ENCODE results near the gene PHOX2A. TPM values are rescaled to one million over a fixed set of nuclear protein-coding genes. Genes with fewer than 3 reads are reported as not detected.
A peak's percentile ranks its signal among the peaks of the same experiment; 100 is the strongest.
"Not testable (repeated sequence)": the region's sequence is repeated elsewhere in the genome, so short reads cannot be mapped to it uniquely, and the experiment has no call there.

Gene PHOX2A
- total RNA-seq, 1 experiment from 2014 or later: not detected

DNA sequence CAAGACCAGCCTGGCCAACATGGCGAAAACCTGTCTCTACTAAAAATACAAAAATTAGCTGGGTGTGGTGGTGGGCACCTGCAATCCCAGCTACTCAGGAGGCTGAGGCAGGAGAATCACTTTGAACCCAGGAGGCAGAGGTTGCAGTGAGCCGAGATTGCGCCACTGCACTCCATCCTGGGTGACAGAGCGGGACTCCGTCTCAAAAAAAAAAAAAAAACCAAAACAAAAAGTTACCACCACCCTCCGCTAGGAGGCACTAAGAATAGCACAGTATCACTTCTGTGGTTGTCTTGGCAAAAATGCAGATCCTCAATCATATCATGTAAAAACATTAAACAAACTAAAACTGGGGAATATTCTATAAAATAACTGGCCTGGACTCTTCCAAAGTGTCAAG is 46.8 kb upstream of the PHOX2A start:
- H3K4me1 ChIP-seq (ENCODE audit: insufficient read depth, low read length, poor library complexity, severe bottlenecking); H3K4me3 ChIP-seq (ENCODE audit: low read depth, low read length, poor library complexity, severe bottlenecking); H3K27me3 ChIP-seq (replicated peaks; ENCODE audit: insufficient read depth, low read depth, low read length, poor library complexity); H3K27ac ChIP-seq (ENCODE audit: low read depth, low read length, poor library complexity, severe bottlenecking); BruUV-seq (replicated peaks); H3K9me3 ChIP-seq (ENCODE audit: low read depth, low read length, poor library complexity, severe bottlenecking); H3K36me3 ChIP-seq (ENCODE audit: insufficient read depth, low read length, poor library complexity, severe bottlenecking): not testable (repeated sequence)
- DNase-seq (ENCODE audit: low spot score): peak; percentile 51
- TF ChIP-seq, protein P1, sequence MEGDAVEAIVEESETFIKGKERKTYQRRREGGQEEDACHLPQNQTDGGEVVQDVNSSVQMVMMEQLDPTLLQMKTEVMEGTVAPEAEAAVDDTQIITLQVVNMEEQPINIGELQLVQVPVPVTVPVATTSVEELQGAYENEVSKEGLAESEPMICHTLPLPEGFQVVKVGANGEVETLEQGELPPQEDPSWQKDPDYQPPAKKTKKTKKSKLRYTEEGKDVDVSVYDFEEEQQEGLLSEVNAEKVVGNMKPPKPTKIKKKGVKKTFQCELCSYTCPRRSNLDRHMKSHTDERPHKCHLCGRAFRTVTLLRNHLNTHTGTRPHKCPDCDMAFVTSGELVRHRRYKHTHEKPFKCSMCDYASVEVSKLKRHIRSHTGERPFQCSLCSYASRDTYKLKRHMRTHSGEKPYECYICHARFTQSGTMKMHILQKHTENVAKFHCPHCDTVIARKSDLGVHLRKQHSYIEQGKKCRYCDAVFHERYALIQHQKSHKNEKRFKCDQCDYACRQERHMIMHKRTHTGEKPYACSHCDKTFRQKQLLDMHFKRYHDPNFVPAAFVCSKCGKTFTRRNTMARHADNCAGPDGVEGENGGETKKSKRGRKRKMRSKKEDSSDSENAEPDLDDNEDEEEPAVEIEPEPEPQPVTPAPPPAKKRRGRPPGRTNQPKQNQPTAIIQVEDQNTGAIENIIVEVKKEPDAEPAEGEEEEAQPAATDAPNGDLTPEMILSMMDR (conservative IDR thresholded peaks at IDR 0.05; ENCODE audit: low read depth, low read length): peak; percentile 63
- intact Hi-C loops (cut with micrococcal nuclease; ENCODE audit: unreplicated experiment): loop anchor here (5.0 kb wide), 1 partner anchor 122 kb away; no protein-coding TSS in a partner anchor
- CTCF ChIA-PET: interaction anchor here (0.7 kb wide), 1 partner anchor 434 kb away, joined by 5 read pairs; no protein-coding TSS in a partner anchor
- POLR2A ChIA-PET (ENCODE audit: low non-redundant PET): interaction anchor here (0.7 kb wide), 1 partner anchor 14 kb away, joined by 4 read pairs; no protein-coding TSS in a partner anchor

DNA sequence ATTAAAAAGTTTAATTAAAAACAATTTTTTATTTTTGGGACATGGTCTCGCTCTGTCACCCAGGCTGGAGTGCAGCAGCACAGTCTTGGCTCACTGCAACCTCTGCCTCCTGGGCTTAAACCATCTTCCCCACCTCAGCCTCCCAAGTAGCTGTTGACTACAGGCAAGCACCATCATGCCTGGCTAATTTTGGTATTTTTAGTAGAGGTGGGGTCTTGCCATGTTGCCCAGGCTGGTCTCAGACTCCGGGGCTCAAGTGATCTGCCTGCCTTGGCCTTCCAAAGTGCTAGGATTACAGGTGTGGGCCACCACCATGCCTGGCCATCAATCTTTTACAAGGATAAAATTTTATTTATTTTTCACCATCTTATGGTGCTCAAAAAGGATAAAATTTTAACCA is 43.3 kb upstream of the PHOX2A start:
- DNase-seq (ENCODE audit: low spot score): no peak
- ChIA-PET POLR2A (ENCODE audit: low non-redundant PET) (no interaction called here), CTCF (no interaction called here)
- Histone ChIP-seq H3K4me1 (ENCODE audit: insufficient read depth, low read length, poor library complexity, severe bottlenecking) (no peaks in the 10 kb centered on the region), H3K36me3 (ENCODE audit: insufficient read depth, low read length, poor library complexity, severe bottlenecking) (no peaks in the 10 kb centered on the region), H3K4me3 (ENCODE audit: low read depth, low read length, poor library complexity, severe bottlenecking) (no peak overlapping the region), H3K27me3 (replicated peaks; ENCODE audit: insufficient read depth, low read depth, low read length, poor library complexity) (peaks cover 18% of the 10 kb centered on the region), H3K27ac (ENCODE audit: low read depth, low read length, poor library complexity, severe bottlenecking) (no peak overlapping the region), H3K9me3 (ENCODE audit: low read depth, low read length, poor library complexity, severe bottlenecking) (no peaks in the 10 kb centered on the region)
- BruUV-seq (replicated peaks): no TSS peak
- intact Hi-C loops (cut with micrococcal nuclease; ENCODE audit: unreplicated experiment): no loop called here
- no peak for TF ChIP-seq EZH2 (IDR thresholded peaks at IDR 0.05; ENCODE audit: borderline replicate concordance, low read depth, low read length, poor library complexity, severe bottlenecking)
- TF ChIP-seq, protein P1 (conservative IDR thresholded peaks at IDR 0.05; ENCODE audit: low read depth, low read length): no peak

DNA sequence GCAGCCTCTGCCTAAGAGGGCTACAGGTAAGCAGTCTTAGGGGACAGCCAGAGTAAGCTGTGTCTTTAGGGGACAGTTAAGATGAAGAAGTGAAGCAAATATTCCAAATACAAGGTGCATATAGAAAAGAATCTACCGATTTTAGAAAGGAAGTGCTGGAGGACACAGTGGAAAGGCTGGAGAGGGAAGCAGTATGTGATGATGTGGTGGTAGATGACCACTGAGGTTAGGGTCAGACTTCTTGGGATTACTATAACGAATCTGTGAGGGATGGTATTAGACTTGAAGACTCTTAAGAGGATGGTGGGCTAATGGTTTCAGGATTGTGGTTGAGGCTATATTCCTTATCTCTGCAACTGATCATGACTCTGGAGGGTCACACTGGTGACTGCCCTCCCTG is 40.0 kb upstream of the PHOX2A start:
- ChIA-PET CTCF (no interaction called here), POLR2A (ENCODE audit: low non-redundant PET) (no interaction called here)
- no peaks in the 10 kb centered on the region for H3K9me3 ChIP-seq (ENCODE audit: low read depth, low read length, poor library complexity, severe bottlenecking)
- peaks cover 7% of the 10 kb centered on the region for H3K4me1 ChIP-seq (ENCODE audit: insufficient read depth, low read length, poor library complexity, severe bottlenecking)
- intact Hi-C loops (cut with micrococcal nuclease; ENCODE audit: unreplicated experiment): no loop called here
- TF ChIP-seq, protein P1 (conservative IDR thresholded peaks at IDR 0.05; ENCODE audit: low read depth, low read length): no peak
- TF ChIP-seq EZH2 (IDR thresholded peaks at IDR 0.05; ENCODE audit: borderline replicate concordance, low read depth, low read length, poor library complexity, severe bottlenecking): no peak
- no peak for DNase-seq (ENCODE audit: low spot score)
- no TSS peak for BruUV-seq (replicated peaks)
- no peak overlapping the region for H3K4me3 ChIP-seq (ENCODE audit: low read depth, low read length, poor library complexity, severe bottlenecking)
- H3K27me3 ChIP-seq (replicated peaks; ENCODE audit: insufficient read depth, low read depth, low read length, poor library complexity): peaks cover 23% of the 10 kb centered on the region
- no peaks in the 10 kb centered on the region for H3K36me3 ChIP-seq (ENCODE audit: insufficient read depth, low read length, poor library complexity, severe bottlenecking)
- H3K27ac ChIP-seq (ENCODE audit: low read depth, low read length, poor library complexity, severe bottlenecking): no peak overlapping the region

All from A673 (cell line).